HepG2 (cell line): ENCODE measurements around the gene AGAP3. TPM values are rescaled to one million over a fixed set of nuclear protein-coding genes. Genes with fewer than 3 reads are reported as not detected.

Experiments
- FOXJ3 ChIP-seq: sonication (generic); formaldehyde crosslinking; IDR thresholded peaks from 2 replicates; pipeline ENCODE4 v1.4.0; 2020; ENCODE audit warnings: missing genetic modification reagents, mild to moderate bottlenecking, borderline replicate concordance
- GATAD2A ChIP-seq: IDR thresholded peaks from 2 replicates; pipeline ENCODE4 v1.6.1; 2016
- HNRNPUL1 ChIP-seq: fragments of 200-400 bp; formaldehyde crosslinking; IDR thresholded peaks from 2 replicates; pipeline ENCODE4 v1.6.1; 2017; ENCODE audit warnings: low read depth, mild to moderate bottlenecking, low read length, moderate library complexity
- HOXA3 ChIP-seq: sonication (generic); formaldehyde crosslinking; IDR thresholded peaks from 2 replicates; pipeline ENCODE4 v1.5.0; 2020; ENCODE audit warnings: missing genetic modification reagents
- HOXA9 ChIP-seq: sonication (generic); formaldehyde crosslinking; IDR thresholded peaks from 2 replicates; pipeline ENCODE4 v1.8.1; 2022; ENCODE audit warnings: missing genetic modification reagents, mild to moderate bottlenecking, moderate library complexity, borderline replicate concordance
- IKZF1 ChIP-seq: fragments of 450-650 bp; IDR thresholded peaks from 2 replicates; pipeline ENCODE4 v1.7.1; 2016
- IRF2 ChIP-seq: IDR thresholded peaks from 2 replicates; pipeline ENCODE4 v1.6.1; 2018; ENCODE audit warnings: missing genetic modification reagents, missing compliant biosample characterization
- KDM4B ChIP-seq: sonication (generic); formaldehyde crosslinking; IDR thresholded peaks from 2 replicates; pipeline ENCODE4 v1.4.0; 2020; ENCODE audit warnings: missing genetic modification reagents
- NFE2L2 ChIP-seq: fragments of 150-350 bp; IDR thresholded peaks from 2 replicates; pipeline ENCODE4 v1.6.1; 2014; ENCODE audit warnings: low read length
- NR3C1 ChIP-seq: sonication (generic); formaldehyde crosslinking; IDR thresholded peaks from 2 replicates; pipeline ENCODE4 v1.4.0; 2020; ENCODE audit warnings: missing genetic modification reagents
- PRMT3 ChIP-seq: sonication (generic); formaldehyde crosslinking; IDR thresholded peaks from 2 replicates; pipeline ENCODE4 v1.8.1; 2022; ENCODE audit warnings: low read depth, mild to moderate bottlenecking, moderate library complexity, missing genetic modification reagents, borderline replicate concordance
- RORA ChIP-seq: sonication (generic); formaldehyde crosslinking; IDR thresholded peaks from 2 replicates; pipeline ENCODE4 v1.5.0; 2020; ENCODE audit warnings: mild to moderate bottlenecking, missing genetic modification reagents, moderate library complexity
- SUZ12 ChIP-seq: fragments of 150-350 bp; IDR thresholded peaks from 2 replicates; pipeline ENCODE4 v1.6.1; 2014; ENCODE audit warnings: low read depth, low read length
- SYNCRIP ChIP-seq: fragments of 200-400 bp; formaldehyde crosslinking; IDR thresholded peaks from 2 replicates; pipeline ENCODE4 v1.6.1; 2018; ENCODE audit warnings: mild to moderate bottlenecking, low read depth, low read length; ENCODE audit not compliant: insufficient read depth
- TEAD3 ChIP-seq: optimal IDR thresholded peaks from 2 replicates; pipeline ENCODE3; 2016; ENCODE audit warnings: borderline replicate concordance
- TGIF2 ChIP-seq: IDR thresholded peaks from 2 replicates; pipeline ENCODE4 v1.6.1; 2016; ENCODE audit warnings: control low read depth, missing compliant biosample characterization
- ZFP82 ChIP-seq: sonication (generic); formaldehyde crosslinking; IDR thresholded peaks from 2 replicates; pipeline ENCODE4 v1.5.1; 2020; ENCODE audit warnings: mild to moderate bottlenecking, missing genetic modification reagents, borderline replicate concordance
- ZNF296 ChIP-seq: sonication (generic); formaldehyde crosslinking; conservative IDR thresholded peaks from 2 replicates; pipeline ENCODE4 v1.5.0; 2020; ENCODE audit warnings: mild to moderate bottlenecking, missing genetic modification reagents
- ZNF30 ChIP-seq: sonication (generic); formaldehyde crosslinking; IDR thresholded peaks from 2 replicates; pipeline ENCODE4 v1.5.0; 2020; ENCODE audit warnings: mild to moderate bottlenecking, missing genetic modification reagents
- ZNF564 ChIP-seq: sonication (generic); formaldehyde crosslinking; IDR thresholded peaks from 2 replicates; pipeline ENCODE4 v1.8.1; 2023; ENCODE audit warnings: mild to moderate bottlenecking, missing genetic modification reagents
- ZNF572 ChIP-seq: sonication (generic); formaldehyde crosslinking; IDR thresholded peaks from 2 replicates; pipeline ENCODE4 v1.5.1; 2020; ENCODE audit warnings: mild to moderate bottlenecking, missing genetic modification reagents
- polyA plus RNA-seq, 8 experiments: library from polyadenylated mRNA; depleted of rRNA in 3 of 8; stranded (reverse) in 7 of 8; unstranded in 1 of 8; fragments of >200 nt; fragmentation: Illumina TruSeq in 4 of 8; extraction: Trizol in 4 of 8; gene quantifications; 2 replicates each; pipeline versions ENCODE4 v1.2.1 to v1.2.3, GENCODE V29; 2011 to 2016; ENCODE audit warnings: low read depth in 4 of 8, missing spikeins in 1 of 8, mixed read lengths in 1 of 8; ENCODE audit not compliant: insufficient read depth in 1 of 8
- total RNA-seq, 5 experiments: library from RNA; depleted of rRNA; stranded (reverse); fragments of >200 nt; fragmentation: Illumina TruSeq; extraction: Trizol; gene quantifications; 2 replicates each; pipeline ENCODE4 v1.2.3, GENCODE V29; 2016; ENCODE audit warnings: low read depth in 1 of 5
- TF ChIP-seq, protein P1 (sequence below): sonication (generic); formaldehyde crosslinking; conservative IDR thresholded peaks from 2 replicates; pipeline ENCODE4 v1.8.0; 2022; ENCODE audit warnings: mild to moderate bottlenecking, moderate library complexity, missing genetic modification reagents
- TF ChIP-seq, protein P2 (sequence below): sonication (generic); formaldehyde crosslinking; IDR thresholded peaks from 2 replicates; pipeline ENCODE4 v1.5.0; 2020; ENCODE audit warnings: missing genetic modification reagents
- TF ChIP-seq, protein P3 (sequence below): sonication (generic); formaldehyde crosslinking; IDR thresholded peaks from 2 replicates; pipeline ENCODE4 v1.5.1; 2020; ENCODE audit warnings: mild to moderate bottlenecking, missing genetic modification reagents, moderate library complexity
- TF ChIP-seq, protein P4 (sequence below): sonication (generic); formaldehyde crosslinking; IDR thresholded peaks from 2 replicates; pipeline ENCODE4; 2020; ENCODE audit warnings: missing genetic modification reagents, mild to moderate bottlenecking, borderline replicate concordance

AGAP3 gene
- total and polyA plus RNA-seq, 2 of the 13 experiments (the other 11 are each of a cell fraction or from before 2014, with no cell fraction given) = 31.3 to 61.4 TPM

DNA sequence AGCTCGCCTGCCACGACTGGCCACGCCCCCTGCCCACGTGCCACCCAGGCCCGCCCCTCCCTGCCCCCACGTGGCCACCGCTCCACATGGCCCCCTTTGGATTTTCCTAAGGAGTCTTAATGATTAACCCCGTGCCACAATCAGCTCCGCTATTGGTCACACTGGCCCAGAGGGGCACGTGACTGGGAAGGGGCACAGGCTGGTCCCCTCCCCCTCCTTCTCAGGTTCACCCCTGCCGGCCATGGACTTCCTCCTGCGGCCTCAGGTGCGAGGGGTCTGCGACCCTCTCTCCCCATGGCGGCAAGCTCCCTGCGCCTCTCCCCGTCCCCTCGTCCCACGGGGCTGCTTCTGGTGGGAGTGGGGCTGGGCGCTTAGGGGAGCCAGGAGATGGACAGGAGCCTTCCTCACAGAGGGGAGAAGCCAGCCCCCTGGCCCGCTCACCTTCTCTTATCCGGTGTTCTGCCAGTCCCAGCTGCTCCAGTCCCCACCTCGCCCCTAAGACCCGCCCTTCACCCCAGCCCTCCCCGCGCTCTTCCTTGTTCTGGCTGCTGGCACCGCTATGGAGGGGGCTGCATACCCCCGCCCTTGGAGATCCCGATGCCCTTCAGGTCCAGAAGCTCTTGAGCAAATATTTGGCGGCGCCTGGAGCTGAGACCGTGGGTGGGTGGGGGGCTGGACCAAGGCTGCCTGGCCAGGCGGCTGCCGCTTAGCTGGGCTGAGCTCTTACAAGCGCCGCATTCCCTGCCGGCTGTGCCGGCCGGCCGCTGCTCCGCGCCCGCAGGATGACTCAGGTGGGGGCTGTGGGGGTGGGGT, 23.7 kb upstream of the AGAP3 start (continued):
- TF ChIP-seq, protein P1, sequence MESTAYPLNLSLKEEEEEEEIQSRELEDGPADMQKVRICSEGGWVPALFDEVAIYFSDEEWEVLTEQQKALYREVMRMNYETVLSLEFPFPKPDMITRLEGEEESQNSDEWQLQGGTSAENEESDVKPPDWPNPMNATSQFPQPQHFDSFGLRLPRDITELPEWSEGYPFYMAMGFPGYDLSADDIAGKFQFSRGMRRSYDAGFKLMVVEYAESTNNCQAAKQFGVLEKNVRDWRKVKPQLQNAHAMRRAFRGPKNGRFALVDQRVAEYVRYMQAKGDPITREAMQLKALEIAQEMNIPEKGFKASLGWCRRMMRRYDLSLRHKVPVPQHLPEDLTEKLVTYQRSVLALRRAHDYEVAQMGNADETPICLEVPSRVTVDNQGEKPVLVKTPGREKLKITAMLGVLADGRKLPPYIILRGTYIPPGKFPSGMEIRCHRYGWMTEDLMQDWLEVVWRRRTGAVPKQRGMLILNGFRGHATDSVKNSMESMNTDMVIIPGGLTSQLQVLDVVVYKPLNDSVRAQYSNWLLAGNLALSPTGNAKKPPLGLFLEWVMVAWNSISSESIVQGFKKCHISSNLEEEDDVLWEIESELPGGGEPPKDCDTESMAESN = peak; percentile 47; the same call in 1 of the 2 replicates
- TF ChIP-seq ZNF564 (CRISPR knock-in tag) (no peak), FOXJ3 (CRISPR knock-in tag) (peak; percentile 20; the same call in 1 of the 2 replicates), HOXA3 (peak; percentile 42; the same call in 1 of the 2 replicates), NR3C1 (CRISPR knock-in tag) (no peak), SYNCRIP (no peak), HNRNPUL1 (peak; percentile 76; the same call in 1 of the 2 replicates), TGIF2 (no peak), ZNF296 (CRISPR knock-in tag) (no peak), PRMT3 (CRISPR knock-in tag) (no peak), IRF2 (CRISPR knock-in tag) (no peak), GATAD2A (CRISPR knock-in tag) (no peak), KDM4B (CRISPR knock-in tag) (no peak), ZNF30 (CRISPR knock-in tag) (no peak), ZNF572 (CRISPR knock-in tag) (no peak), ZFP82 (CRISPR knock-in tag) (no peak), SUZ12 (no peak), HOXA9 (CRISPR knock-in tag) (no peak), RORA (CRISPR knock-in tag) (no peak), NFE2L2 (no peak), TEAD3 (CRISPR knock-in tag) (no peak), IKZF1 (no peak)
- TF ChIP-seq, protein P2, sequence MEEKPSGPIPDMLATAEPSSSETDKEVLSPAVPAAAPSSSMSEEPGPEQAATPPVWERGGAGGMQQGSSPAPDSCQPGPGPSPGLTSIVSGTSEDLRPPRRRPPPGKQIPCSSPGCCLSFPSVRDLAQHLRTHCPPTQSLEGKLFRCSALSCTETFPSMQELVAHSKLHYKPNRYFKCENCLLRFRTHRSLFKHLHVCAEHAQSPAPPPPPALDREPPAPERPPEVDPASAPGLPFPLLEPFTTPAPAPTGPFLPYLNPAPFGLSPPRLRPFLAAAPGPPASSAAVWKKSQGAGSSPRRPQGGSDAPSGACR = 0 out of 2 replicates have a peak, but pooled peaks have one; percentile 48
- TF ChIP-seq, protein P3, sequence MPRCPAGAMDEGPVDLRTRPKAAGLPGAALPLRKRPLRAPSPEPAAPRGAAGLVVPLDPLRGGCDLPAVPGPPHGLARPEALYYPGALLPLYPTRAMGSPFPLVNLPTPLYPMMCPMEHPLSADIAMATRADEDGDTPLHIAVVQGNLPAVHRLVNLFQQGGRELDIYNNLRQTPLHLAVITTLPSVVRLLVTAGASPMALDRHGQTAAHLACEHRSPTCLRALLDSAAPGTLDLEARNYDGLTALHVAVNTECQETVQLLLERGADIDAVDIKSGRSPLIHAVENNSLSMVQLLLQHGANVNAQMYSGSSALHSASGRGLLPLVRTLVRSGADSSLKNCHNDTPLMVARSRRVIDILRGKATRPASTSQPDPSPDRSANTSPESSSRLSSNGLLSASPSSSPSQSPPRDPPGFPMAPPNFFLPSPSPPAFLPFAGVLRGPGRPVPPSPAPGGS (CRISPR knock-in tag) = peak; percentile 80; the same call in 1 of the 2 replicates
- TF ChIP-seq, protein P4, sequence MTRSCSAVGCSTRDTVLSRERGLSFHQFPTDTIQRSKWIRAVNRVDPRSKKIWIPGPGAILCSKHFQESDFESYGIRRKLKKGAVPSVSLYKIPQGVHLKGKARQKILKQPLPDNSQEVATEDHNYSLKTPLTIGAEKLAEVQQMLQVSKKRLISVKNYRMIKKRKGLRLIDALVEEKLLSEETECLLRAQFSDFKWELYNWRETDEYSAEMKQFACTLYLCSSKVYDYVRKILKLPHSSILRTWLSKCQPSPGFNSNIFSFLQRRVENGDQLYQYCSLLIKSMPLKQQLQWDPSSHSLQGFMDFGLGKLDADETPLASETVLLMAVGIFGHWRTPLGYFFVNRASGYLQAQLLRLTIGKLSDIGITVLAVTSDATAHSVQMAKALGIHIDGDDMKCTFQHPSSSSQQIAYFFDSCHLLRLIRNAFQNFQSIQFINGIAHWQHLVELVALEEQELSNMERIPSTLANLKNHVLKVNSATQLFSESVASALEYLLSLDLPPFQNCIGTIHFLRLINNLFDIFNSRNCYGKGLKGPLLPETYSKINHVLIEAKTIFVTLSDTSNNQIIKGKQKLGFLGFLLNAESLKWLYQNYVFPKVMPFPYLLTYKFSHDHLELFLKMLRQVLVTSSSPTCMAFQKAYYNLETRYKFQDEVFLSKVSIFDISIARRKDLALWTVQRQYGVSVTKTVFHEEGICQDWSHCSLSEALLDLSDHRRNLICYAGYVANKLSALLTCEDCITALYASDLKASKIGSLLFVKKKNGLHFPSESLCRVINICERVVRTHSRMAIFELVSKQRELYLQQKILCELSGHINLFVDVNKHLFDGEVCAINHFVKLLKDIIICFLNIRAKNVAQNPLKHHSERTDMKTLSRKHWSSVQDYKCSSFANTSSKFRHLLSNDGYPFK (CRISPR knock-in tag) = peak; percentile 66; the same call in 1 of the 2 replicates
